GM11168 (cell line): ENCODE results near the gene RIPPLY3.

ENCODE experiments used
- in situ Hi-C: fragments of 300-500 bp; cut with MboI; formaldehyde crosslinking; loops from one replicate; pipeline ENCODE4 v1.12.0; 2022; ENCODE audit warnings: low sequenced_read_pairs; ENCODE audit not compliant: unreplicated experiment

The RIPPLY3 gene, protein sequence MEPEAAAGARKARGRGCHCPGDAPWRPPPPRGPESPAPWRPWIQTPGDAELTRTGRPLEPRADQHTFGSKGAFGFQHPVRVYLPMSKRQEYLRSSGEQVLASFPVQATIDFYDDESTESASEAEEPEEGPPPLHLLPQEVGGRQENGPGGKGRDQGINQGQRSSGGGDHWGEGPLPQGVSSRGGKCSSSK

DNA sequence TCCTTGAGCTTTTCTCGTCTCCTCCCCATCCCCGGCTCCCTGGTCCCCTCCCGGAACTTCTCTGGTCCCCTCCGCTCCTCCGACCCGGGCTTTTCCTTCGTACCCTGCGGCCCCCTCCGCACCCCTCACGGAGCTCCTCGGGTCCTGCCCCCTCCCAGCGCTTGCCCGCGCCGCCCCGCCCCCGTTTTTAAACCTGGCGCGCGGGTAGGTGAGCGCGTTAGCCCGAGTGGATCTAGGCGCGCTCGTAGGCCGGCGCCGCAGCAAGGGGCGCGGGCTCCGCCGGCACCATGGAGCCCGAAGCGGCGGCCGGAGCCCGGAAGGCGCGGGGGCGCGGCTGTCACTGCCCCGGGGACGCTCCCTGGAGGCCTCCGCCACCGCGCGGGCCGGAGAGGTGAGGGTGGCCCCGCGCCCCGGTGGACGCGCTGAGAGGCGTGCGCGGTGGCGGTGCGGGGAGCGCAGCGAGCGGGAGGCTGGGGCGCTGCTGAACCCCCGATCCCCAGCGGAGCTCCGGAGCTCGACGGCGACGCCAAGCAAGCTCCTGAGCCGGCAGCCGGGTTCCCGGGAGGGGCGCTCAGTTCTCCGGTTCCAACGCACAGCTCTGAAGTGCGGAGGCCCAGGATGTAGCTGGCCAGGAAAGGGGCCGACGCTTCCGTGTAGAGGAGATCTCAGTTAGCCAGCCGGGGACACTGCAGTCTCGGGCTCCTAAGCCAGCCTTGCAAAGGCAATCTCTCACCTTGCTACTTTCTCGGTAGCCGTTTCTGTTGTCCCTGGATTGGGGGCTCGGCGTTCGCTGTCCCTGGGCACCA is at the start of gene RIPPLY3:
RIPPLY3 (plus strand) TSS at position 217 of the 806 bp plus-strand sequence; CDS start at position 288, 71 bp downstream.
- in situ Hi-C loops, result no loop called here

DNA sequence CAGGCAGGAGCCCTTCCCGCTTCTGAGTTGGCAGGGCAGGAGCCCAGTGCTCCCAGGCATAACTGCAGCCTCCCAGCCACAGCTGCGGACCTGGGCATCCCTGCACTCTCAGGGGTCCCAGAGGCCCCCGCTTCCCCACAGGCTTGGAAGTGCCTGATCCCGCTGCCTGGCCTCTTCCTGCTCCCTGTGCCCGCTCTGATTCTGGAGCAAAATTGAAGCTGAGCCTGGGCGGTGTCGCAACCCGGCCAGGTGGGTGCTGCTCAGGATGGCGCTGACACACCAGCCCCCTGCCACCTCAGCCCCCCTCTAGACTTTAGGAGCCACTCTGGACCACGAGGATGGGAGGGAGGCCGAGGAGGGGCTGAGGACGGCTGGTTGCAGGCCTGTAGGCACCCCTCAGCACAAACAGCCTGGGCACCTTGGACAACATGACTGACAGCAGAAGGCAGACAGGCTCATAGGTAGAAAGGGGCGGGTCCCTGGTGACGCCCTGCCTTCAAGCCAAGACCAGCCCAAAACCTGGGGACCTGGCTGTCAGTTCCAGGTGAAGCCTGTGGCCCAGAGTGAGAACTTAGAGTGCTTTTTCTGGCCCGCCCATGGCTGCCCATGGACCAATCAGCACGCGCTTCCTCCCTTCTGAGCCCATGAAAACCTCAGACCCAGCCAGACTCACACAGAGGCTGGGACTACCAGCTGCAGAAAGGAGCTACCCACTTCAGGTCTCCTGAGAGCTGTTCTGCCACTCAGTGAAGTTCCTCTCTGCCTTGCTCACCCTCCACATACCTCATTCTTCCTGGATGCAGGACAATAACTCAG is 47.3 kb upstream of the RIPPLY3 start:
- in situ Hi-C loops, result no loop called here

DNA sequence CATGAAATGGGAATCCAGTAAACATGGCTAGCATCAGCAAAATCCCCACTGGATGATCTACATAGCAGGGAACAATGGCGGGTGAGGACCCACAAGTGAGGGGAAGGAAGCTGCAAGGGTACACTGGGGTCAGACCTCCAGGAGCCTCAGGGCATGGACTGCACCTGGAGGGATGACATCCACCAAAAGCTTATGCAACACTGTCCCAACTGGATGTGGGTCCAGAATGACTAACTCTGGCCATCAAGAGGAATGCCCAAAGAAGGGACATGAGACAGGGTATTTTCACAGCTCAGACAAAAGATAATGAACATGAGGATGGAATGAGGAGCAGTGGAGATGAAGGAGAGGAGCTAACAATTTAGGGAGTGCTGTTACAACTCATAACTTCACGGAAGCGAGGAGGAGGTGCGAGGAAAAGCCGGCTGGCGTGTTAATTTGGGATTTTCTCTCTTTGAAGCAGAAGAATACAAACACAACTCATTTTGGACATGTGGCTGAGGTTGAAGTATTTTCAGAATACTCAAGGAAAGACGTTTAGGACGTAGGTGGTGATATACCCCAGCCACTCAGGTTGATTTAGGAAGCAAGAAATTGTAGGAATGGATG is 45.7 kb upstream of the RIPPLY3 start:
- in situ Hi-C loops, result no loop called here

DNA sequence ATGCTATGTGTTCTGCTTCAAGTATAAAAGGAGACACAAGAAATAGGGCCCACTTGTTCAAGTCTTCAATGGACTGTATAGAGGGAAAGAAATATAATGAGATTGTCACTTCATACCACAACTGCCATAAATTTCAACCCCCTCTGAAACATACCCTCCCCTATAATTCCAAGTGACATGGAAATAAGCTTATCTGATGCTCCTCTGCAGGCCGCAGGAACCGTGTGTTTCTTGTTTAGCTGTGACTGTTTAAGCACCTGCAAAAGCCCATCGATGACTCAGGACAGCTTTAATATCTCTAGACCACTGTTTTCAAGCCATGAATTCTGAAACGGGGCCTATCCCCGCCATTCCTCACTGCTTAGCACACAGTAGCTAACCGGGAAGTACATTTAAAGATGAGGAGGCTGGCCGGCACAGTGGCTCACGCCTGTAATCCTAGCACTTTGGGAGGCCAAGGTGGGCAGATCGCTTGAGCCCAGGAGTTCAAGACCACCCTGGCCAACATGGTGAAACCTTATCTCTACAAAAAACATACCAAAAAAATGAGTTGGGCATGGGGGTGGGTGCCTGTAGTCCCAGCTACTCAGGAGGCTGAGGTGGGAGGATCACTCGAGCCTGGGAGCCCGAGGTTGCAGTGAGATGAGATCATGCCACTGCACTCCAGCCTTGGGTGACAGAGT is 44.3 kb upstream of the RIPPLY3 start:
- in situ Hi-C loops, result no loop called here

DNA sequence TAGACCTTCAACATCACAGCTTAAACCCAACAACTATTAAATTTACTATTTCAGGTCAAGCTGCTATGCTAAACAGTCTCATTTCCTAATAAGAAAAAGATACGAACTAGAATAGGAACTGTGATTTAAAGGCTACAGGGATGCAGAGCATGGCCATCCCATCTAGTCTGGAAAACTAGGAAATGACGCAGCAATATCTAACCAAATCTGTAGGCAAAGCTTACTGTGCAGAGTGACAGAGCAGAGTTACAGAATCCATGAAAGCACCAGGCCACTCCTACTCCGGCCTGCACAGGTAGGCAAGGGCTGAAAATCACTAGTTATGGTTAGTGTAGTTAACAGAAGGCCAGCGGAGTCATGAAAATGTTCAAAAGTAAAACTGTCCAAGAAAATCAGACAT is 42.1 kb upstream of the RIPPLY3 start:
- in situ Hi-C loops, result no loop called here

DNA sequence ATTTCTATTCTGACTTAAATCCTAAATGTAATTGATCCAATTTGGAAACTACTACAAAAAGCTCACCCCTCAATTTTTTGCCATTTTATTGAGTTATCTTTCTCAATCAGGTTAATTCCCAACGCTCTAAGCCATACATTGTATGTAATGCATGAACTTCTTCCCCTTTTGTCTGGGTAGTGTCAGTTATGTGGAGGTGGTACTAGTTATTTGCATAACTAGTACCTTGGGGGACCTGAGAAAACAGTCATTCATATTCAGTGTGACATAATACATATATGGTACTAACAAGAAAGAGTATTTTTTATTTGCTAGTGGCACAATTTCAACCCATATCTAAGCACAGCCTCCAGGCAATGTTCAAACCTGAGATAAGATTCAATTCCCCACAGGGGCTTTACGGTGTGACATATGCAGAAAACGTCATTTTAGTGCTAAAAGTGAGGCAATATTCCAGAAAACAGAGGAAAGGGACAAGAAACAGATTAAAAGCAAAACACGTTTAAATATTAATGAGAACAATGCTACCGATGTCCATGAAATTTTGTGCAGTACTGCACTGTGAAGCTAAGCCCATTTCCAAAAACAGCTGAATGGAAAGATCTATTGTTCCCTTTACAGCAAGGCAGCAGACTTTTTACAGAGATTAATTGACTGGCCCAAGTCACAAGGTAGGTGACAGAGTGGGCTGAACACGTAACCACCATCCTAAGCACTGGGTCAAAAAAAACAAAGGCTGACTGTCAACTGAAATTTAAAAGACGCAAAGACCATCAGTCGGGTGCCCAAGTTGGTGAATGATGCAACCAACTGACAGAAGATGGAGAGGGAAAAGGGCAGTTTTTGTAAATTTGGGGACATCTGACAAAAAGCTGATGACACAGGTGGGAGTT is 41.4 kb upstream of the RIPPLY3 start:
- in situ Hi-C loops, result no loop called here

DNA sequence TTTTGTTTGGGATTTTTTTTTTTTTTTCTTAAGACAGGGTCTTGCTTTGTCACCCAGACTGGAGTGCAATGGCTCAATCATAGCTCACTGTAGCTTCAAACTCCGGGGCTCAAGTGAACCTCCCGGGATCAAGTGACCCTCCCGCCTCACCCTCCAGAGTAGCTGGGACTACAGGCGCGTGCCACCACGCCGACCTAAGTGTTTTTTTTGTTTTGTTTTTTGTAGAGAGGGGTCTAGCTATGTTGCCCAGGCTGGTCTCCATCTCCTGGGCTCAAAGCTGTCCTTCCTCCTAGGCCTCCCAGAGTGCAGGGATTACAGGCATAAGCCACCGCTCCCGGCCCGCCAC is 40.8 kb upstream of the RIPPLY3 start:
- in situ Hi-C loops, result no loop called here

DNA sequence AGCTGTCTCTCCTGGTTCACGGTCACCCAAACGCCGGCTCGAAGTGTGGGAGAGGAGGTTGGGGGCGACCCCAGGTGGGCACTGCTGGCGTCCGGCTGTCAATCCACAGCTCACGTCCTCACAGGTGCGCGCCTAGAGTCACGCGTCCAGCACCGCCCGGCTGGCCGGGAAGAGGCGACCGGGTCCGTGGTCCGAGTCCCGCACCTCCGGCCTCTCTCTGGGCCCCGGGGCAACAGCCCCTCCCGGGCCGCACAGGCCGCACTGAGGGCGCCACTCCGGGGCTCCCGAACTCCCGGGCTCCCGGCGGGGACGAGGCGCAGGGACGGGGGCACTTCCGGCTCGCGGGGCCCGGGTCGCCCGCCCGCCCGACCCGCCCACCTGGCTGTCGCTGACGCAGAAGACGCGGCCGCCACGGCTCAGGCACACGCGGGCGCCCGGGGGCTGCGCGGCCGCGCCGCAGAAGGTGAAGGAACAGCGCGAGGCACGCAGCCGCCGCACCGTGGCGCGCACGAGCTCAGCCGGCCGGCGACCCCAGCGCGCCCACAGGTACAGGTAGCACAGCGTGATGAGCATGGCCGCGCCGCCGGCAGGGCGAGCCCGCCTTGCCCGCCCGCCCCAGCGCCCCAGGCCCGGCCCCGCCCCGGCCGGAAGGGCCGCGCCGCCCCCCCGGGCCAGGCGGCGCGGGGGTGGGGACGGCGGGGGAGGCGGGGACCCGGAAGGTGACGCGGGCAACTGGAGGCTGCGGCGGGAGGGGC is 40.3 kb upstream of the RIPPLY3 start, which contains the start of gene HLCS:
HLCS (minus strand) TSS at position 604 of the 755 bp plus-strand sequence; CDS start at position 573, 31 bp downstream.
- in situ Hi-C loops, result no loop called here

DNA sequence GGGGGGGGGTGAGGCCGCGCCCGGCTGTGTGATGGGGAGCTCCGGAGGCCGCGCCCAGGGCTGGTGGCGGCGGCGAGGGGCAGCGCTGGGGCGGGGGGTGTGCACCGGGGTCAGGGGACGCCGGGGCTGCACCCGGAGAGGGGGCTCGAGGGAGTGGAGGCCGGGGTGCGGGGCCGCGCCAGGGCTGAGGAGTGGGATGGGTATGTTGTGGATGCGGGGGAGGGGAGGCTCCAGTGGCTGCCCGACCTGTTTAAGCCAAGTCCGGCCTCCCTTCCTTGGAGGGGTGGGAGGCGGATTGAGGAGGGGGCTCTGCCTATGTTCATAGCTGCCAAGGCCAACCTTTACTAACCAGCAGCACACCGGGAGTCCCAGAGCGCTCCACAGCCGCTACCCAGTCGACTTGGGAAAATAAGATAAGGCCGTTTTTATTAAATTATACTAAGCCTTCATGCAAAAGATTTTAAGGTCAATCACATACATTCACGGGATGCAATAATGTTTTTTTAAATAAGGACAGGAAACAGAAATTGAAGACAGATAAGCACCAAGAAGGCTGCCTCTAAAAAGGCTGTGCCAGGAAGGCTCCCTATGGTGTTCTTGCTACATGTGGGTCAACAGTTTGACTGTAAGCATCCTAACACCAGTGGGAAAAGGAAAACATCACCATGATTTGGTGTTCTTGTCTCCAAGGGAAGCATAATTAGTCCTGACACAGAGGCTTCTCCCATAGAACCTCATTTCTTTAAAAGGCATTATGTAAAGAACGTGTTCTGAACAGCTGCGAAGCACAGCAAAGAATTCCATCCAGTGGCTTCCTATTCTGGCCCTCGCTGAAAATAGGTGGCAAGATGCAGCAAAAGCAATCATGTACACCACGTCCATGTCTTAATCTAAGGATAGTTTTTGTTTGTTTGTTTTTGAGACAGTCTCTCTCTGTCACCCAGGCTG is 39.4 kb upstream of the RIPPLY3 start:
- in situ Hi-C loops, result no loop called here

DNA sequence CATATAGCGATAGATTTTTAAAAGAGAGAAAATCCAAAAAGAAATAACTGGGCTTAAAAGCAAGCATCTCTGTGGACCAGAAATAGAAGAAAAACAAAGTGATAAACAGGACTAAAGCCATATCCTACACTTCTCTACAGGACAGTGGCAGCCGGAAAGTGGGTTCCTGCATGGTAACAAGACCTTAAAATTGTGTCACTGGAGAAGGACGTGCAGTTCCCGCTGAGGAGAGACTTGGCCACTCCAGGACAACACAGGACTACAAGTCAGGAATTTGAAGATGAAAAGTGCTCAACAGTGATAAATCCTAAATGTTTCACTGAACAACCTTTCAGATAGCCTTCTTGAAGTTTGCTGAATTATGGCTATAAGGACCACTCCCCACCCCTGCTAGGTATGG is 38.1 kb upstream of the RIPPLY3 start:
- in situ Hi-C loops, result no loop called here

DNA sequence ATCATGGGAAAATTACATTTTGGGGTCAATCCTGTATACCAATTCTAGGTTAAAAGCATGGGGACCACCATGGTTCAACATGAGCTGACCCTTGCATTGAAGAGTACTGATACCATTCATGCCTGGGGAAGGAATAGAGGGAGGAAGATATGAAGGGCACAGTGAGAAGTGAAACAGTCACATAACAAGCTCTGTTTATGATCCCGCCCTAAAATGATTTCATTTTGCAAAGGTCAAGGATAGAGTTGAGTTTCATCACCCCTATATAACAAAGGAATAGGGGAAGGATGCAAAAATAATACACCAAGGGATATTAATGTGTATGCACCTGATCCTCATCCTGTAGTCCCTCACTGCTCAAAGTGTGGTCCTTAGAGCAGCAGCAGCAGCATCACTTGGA is 37.5 kb upstream of the RIPPLY3 start:
- in situ Hi-C loops, result no loop called here

DNA sequence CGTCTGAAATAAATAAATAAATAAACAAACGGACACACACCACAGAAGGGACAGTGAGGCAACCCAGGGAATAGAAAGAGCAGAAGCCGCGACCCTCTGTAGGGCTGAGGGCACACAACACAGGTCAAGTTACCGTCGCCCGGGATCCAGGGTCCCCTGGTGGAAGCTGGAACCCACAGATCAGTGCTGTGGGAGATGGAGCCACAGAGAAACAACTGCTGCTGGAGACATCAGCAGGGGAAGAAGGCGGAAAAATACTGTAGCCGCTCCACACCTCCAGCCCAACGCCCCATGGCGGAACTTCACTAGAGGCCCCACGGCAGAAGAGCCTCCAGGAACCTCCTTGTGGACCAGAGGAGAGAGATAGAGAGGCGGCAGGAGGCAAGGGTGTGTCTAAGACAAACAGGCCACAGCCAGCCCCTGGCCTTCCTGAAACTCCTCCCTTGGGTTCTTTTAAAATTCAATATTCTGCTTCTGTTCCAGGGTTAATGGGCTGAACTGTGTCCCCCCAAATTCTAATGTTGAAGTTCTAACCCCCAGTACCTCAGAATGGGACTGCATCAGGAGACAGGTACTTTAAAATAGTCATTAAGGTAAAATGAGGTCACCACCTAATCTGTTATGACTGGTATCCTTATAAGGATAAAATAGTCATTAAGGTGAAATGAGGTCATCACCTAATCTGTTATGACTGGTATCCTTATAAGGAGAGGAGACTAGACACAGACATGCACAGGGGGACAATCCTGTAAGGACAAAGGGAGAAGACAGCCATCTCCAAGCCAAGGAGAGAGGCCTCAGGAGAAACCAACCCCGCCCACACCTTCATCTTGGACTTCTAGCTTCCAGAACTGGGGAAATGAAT is 32.3 kb upstream of the RIPPLY3 start:
- in situ Hi-C loops, result no loop called here

DNA sequence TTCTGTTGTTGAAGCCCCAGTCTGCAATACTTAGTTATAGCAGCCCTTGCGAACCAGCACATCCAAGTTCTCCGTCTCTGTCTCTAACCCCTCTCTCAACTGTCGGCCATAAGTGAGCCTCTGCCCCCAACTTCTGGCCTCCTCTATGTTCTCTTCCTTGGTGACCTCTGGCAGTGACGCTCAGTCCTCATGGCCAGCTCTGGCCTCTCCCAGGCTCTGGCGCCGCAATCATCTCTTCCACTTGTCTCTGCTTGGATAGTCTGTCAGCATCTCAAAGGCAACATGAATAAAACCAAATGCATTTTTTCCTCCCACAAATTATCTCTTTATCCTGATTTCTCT is 31.7 kb upstream of the RIPPLY3 start:
- in situ Hi-C loops, result no loop called here

DNA sequence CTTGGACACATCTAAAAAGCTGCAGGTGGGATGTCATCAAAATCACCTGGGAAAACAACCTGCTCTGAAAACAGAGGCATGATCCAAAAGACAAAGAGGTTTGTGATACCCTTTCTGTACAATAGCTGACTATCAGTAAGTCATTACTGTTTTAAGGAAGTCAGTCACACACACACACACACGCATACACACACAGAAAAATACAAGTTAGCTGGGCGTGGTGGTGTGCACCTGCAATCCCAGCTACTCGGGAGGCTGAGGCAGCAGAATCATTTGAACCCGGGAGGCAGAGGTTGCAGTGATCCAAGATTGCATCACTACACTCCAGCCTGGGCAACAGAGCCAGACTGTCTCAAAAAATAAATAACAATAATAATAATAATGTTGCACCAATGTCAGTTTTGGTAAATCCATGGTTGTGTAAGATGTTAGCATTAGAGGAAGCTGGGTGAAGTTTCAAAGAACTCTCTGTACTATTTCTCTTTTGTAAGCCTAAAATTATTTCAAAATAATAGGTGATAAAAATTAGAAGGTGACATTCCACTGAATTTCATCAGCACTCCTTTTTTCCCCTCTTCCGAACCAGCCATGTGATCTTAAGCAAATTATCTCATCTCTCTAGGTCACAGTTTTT is 30.2 kb upstream of the RIPPLY3 start:
- in situ Hi-C loops, result no loop called here

DNA sequence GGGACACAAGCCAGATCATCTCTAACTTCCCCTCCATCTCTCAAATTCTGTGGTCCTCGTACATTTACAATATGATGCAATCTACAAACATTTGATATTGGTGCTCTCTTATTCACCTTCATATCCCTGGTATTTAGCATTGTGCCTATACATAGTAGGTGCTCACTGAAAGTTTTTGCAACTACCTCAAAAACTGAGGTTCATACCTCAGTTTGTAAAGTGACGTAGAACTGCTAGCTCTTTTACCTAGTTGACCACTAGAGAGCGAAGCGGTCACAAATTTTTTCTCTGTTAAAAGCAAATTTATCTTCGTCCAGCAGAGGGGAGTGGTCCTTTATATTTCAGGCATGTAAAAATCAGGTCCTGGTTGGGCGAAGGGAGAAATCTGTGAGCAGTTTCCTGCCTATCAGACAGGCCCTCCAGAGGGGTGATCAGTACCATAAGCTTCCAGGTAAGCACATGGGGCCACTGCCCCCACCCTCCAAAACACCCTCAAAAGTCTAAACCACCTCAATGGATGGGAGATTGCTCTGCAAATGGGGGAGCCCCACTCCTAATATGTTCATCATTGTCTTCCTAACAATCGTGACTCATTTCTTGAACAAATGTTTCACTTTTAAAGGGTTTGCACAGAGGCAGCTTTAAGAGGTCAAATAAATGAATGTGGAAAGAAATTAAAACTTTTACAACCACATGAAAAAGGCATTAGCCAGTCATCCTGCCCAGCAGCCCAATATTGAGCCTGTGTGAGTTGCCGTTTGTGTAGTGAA is 29.4 kb upstream of the RIPPLY3 start:
- in situ Hi-C loops, result no loop called here
